ENCODE measurements around the gene PRKAR1A. TPM values are rescaled to one million over a fixed set of nuclear protein-coding genes. Genes with fewer than 3 reads are reported as not detected.

Gene PRKAR1A
- total RNA-seq, 4 donors from 2014 or later = 367 to 431 (median 417) TPM

DNA sequence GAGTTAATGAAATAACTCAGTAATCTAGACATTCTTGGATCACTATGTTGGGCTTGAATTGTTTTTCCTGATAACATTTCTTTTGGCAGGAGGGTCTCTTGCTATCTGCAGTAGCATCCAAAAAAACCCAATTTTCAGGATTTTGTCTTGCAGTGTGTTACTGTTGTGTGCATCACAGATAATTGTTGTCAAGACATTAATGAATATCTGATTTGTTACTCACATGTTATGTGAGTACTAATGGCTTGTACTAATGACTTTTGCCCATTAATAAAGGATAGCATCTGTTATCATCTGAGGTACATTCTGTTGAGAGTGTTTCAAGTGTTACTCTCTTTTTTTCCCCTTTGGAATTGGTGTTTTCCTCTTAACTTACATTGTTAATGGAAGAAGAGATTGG lies 10.0 kb downstream of the PRKAR1A start:
- no peak overlapping the region for H3K27ac ChIP-seq
- no peak for DNase-seq
- H3K36me3 ChIP-seq = peaks cover 39 to 40% of the 10 kb centered on the region in 2 donors
- H3K4me3 ChIP-seq (replicated peaks in 1 of 3) = no peak overlapping the region
- H3K4me1 ChIP-seq = peaks cover 4 to 13% of the 10 kb centered on the region in 2 donors
- H3K9me3 ChIP-seq = no peaks in the 10 kb centered on the region
- TF ChIP-seq, protein P1, sequence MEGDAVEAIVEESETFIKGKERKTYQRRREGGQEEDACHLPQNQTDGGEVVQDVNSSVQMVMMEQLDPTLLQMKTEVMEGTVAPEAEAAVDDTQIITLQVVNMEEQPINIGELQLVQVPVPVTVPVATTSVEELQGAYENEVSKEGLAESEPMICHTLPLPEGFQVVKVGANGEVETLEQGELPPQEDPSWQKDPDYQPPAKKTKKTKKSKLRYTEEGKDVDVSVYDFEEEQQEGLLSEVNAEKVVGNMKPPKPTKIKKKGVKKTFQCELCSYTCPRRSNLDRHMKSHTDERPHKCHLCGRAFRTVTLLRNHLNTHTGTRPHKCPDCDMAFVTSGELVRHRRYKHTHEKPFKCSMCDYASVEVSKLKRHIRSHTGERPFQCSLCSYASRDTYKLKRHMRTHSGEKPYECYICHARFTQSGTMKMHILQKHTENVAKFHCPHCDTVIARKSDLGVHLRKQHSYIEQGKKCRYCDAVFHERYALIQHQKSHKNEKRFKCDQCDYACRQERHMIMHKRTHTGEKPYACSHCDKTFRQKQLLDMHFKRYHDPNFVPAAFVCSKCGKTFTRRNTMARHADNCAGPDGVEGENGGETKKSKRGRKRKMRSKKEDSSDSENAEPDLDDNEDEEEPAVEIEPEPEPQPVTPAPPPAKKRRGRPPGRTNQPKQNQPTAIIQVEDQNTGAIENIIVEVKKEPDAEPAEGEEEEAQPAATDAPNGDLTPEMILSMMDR (IDR thresholded peaks at IDR 0.05) = no peak
- TF ChIP-seq POLR2A (IDR thresholded peaks at IDR 0.05) = no peak
- H3K27me3 ChIP-seq = no peaks in the 10 kb centered on the region
- intact Hi-C loops (cut with DNase I) = no loop called here

DNA sequence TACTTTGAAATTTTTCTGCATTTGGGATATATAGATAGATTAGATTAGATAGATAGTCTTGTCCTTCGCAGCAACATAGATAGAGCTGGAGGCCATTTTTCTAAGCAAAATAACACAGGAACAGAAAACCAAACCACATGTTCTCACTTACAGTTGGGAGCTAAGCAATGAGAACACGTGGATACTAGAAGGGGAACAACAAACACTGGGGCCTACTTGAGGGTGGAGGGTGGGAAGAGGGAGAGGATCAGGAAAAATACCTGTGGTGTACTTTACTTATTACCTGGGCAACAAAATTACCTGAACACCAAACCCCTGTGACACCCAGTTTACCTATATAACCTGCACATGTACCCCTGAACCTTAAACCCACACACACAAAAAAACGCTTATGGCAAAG lies 14.3 kb downstream of the PRKAR1A start:
- 80 to 83% methylated on average over 3 of the region's 3 CpGs for WGBS, 2 donors
- Histone ChIP-seq H3K9me3 (no peaks in the 10 kb centered on the region), H3K4me3 (replicated peaks in 1 of 3) (no peak overlapping the region), H3K27ac (no peak overlapping the region), H3K36me3 (peaks cover 53 to 71% of the 10 kb centered on the region in 2 donors), H3K4me1 (no peaks in the 10 kb centered on the region), H3K27me3 (no peaks in the 10 kb centered on the region)
- no peak for DNase-seq
- intact Hi-C loops (cut with DNase I) = no loop called here
- TF ChIP-seq, protein P1 (IDR thresholded peaks at IDR 0.05) = no peak
- TF ChIP-seq POLR2A (IDR thresholded peaks at IDR 0.05) = no peak

GRCh38 chr17:68527314-68527713 lies 15.1 kb downstream of the PRKAR1A start:
- no peaks in the 10 kb centered on the region for H3K4me1 ChIP-seq
- H3K27me3 ChIP-seq = no peaks in the 10 kb centered on the region
- TF ChIP-seq, protein P1 (IDR thresholded peaks at IDR 0.05) = no peak
- no peak for TF ChIP-seq POLR2A (IDR thresholded peaks at IDR 0.05)
- H3K4me3 ChIP-seq (replicated peaks in 1 of 3) = no peak overlapping the region
- intact Hi-C loops (cut with DNase I) = no loop called here
- no peak overlapping the region for H3K27ac ChIP-seq
- H3K36me3 ChIP-seq = peaks cover 53 to 73% of the 10 kb centered on the region in 2 donors
- 90 to 94% methylated on average over 4 of the region's 4 CpGs for WGBS, 2 donors
- no peak for DNase-seq
- H3K9me3 ChIP-seq = no peaks in the 10 kb centered on the region

DNA sequence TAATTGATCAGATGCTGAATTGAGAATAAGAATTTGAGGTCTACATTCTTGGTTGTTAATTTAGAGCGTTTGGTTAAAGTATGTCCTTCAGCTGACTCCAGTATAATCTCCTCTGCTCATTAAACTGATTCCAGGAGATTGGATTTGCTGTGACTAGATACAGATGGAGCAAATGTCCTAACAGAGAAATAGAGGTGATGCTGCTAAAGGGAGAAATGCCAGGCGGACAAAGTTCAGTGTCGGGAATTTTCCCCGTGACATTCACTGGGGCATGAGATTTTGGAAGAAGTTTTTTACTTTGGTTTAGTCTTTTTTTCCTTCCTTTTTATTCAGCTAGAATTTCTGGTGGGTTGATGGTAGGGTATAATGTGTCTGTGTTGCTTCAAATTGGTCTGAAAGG lies 19.0 kb downstream of the PRKAR1A start:
- DNase-seq = no peak
- Histone ChIP-seq H3K4me1 (no peaks in the 10 kb centered on the region), H3K4me3 (replicated peaks in 1 of 3) (no peak overlapping the region), H3K27ac (no peak overlapping the region), H3K27me3 (no peaks in the 10 kb centered on the region), H3K36me3 (peaks cover 31 to 49% of the 10 kb centered on the region in 2 donors), H3K9me3 (no peaks in the 10 kb centered on the region)
- WGBS, 2 donors = 94 to 96% methylated on average over 4 of the region's 4 CpGs
- TF ChIP-seq POLR2A (IDR thresholded peaks at IDR 0.05) = no peak
- TF ChIP-seq, protein P1 (IDR thresholded peaks at IDR 0.05) = no peak
- intact Hi-C loops (cut with DNase I) = no loop called here

- intact Hi-C loops (cut with DNase I) = no loop called here
- DNase-seq = no peak
- H3K4me3 ChIP-seq (replicated peaks in 1 of 3) = no peak overlapping the region
- H3K4me1 ChIP-seq = no peaks in the 10 kb centered on the region
- no peak for TF ChIP-seq POLR2A (IDR thresholded peaks at IDR 0.05)
- TF ChIP-seq, protein P1 (IDR thresholded peaks at IDR 0.05) = no peak
- H3K9me3 ChIP-seq = no peaks in the 10 kb centered on the region
- H3K36me3 ChIP-seq = peaks cover 36 to 40% of the 10 kb centered on the region in 2 donors
- H3K27me3 ChIP-seq = no peaks in the 10 kb centered on the region
- H3K27ac ChIP-seq = no peak overlapping the region
- 84 to 91% methylated on average over 3 of the region's 3 CpGs for WGBS, 2 donors
Measured at GRCh38 chr17:68532826-68533225, 20.6 kb downstream of the PRKAR1A start.
